ENCODE data around the gene KAZALD1. TPM values are rescaled to one million over a fixed set of nuclear protein-coding genes. Genes with fewer than 3 reads are reported as not detected.
A peak's percentile ranks its signal among the peaks of the same experiment; 100 is the strongest.

KAZALD1 gene
- total and polyA plus RNA-seq, 7 donors = 0.49 to 40.2 (median 3.9) TPM

DNA sequence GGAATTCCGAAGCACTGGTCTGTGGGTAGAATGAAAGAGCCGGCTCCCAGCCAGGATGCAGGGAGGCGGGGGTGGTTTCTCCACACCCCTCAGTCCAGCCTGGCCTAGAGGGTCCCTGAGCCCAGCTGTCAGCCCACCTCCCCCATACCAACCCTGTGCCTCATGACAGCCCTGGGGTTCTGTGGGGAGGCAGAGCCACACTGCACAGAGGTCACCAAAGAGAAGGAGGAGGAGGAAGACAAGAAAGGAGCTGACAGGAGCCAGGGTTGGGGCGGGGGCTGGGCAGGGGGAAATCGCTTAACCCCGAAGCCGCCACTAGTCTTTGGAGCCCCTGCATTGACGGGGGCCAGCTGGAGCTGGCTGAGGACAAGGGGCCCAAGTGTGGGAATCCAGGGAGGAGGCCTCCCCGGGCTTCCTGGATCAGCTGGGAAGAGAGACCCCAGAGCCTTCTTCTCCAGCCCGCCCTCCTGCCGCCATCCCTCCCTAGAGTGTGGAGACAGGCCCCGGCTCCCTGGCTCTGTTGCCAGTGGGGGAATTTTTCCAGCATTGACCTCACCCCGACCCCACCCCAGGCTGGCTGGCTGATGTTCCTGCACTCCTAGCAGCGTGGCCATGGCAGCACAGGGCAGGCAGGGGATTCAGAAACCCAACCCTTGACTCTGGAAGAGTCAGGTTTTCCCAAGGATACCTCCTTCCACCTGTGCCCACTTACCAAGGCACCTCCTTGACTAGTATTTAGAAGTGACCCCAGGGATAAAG, 32.5 kb downstream of the KAZALD1 start:
- TF ChIP-seq POLR2AphosphoS5 (IDR thresholded peaks at IDR 0.05) (no peak), EP300 (IDR thresholded peaks at IDR 0.05) (no peak)
- TF ChIP-seq, protein P1, sequence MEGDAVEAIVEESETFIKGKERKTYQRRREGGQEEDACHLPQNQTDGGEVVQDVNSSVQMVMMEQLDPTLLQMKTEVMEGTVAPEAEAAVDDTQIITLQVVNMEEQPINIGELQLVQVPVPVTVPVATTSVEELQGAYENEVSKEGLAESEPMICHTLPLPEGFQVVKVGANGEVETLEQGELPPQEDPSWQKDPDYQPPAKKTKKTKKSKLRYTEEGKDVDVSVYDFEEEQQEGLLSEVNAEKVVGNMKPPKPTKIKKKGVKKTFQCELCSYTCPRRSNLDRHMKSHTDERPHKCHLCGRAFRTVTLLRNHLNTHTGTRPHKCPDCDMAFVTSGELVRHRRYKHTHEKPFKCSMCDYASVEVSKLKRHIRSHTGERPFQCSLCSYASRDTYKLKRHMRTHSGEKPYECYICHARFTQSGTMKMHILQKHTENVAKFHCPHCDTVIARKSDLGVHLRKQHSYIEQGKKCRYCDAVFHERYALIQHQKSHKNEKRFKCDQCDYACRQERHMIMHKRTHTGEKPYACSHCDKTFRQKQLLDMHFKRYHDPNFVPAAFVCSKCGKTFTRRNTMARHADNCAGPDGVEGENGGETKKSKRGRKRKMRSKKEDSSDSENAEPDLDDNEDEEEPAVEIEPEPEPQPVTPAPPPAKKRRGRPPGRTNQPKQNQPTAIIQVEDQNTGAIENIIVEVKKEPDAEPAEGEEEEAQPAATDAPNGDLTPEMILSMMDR (IDR thresholded peaks at IDR 0.05) = no peak
- Histone ChIP-seq H3K27ac (no peak overlapping the region), H3K36me3 (no peaks in the 10 kb centered on the region), H3K9me3 (no peaks in the 10 kb centered on the region), H3K4me1 (no peaks in the 10 kb centered on the region), H3K27me3 (peaks cover 3 to 94% (median 49%) of the 10 kb centered on the region in 3 donors), H3K4me3 (no peak overlapping the region)
- no peak for DNase-seq
- WGBS, 2 donors = 65 to 82% methylated on average over 14 of the region's 14 CpGs
- intact Hi-C loops (cut with DNase I) = no loop called here

DNA sequence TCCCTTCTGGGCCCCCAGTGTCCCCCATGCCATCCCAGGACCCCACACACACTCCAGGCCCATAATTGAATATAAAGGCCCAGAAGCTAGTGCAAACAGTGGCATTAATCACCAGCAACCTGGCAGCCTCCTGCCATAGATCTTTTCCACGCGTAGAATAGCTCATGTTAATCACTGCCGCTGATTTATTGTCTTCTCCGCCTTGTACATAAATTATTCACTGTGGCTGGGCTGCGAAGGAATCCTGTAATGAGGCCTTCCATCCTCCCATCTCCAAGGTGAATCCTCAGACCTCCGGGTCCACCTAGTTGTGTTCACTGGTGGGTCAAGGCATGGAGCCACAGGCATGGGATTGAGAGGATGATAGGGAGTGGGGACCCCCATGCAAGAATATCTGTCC, 33.2 kb downstream of the KAZALD1 start:
- Histone ChIP-seq H3K4me1 (no peaks in the 10 kb centered on the region), H3K4me3 (no peak overlapping the region), H3K36me3 (no peaks in the 10 kb centered on the region), H3K27me3 (peaks cover 3 to 94% (median 51%) of the 10 kb centered on the region in 3 donors), H3K27ac (no peak overlapping the region), H3K9me3 (no peaks in the 10 kb centered on the region)
- WGBS, 2 donors = 62 to 75% methylated on average over 6 of the region's 6 CpGs
- TF ChIP-seq, protein P1 (IDR thresholded peaks at IDR 0.05) = no peak
- TF ChIP-seq POLR2AphosphoS5 (IDR thresholded peaks at IDR 0.05) = no peak
- TF ChIP-seq POLR2A (IDR thresholded peaks at IDR 0.05) = no peak
- no peak for TF ChIP-seq EP300 (IDR thresholded peaks at IDR 0.05)
- DNase-seq = no peak
- intact Hi-C loops (cut with DNase I) = loop anchor here (1.0 kb wide), 1 partner anchor 47 kb away; no protein-coding TSS in a partner anchor

DNA sequence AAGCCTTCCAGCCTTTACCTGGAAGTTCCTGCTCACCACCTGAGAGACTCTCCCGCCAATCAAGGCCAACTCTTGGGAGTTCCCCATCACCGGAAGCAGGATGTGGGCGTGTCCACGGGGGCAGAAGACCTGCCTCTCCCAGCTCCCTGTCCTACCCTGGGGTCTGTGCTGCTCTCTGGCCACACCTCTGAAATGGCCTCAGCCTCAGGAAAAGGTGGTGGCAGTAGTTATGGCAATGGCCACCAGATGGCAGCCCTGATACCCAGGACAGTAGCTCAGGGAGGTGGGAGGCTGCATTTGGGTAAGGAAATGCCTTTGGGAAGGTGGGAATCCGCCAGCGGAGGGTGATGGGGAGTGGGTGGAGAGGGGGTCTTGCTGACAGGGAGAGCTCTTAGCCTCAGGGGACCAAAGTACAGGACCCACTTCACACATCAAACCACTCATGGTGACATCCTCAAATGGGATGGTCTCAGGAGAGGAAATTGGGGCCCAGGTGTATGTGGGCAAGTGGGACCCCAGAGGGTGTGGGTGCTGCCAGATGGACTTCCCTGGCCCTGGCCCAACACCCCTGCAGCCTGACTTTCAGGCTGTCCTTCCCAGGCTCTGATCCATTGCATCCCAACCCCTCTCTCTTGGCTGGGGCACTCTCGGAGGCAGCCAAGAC, 33.9 kb downstream of the KAZALD1 start:
- no peak for TF ChIP-seq POLR2A (IDR thresholded peaks at IDR 0.05)
- TF ChIP-seq, protein P1 (IDR thresholded peaks at IDR 0.05) = peak; percentile 44 to 80 (median 76)
- no peak overlapping the region for H3K27ac ChIP-seq
- H3K36me3 ChIP-seq = no peaks in the 10 kb centered on the region
- intact Hi-C loops (cut with DNase I) = loop anchor here (1.0 kb wide), 1 partner anchor 47 kb away; no protein-coding TSS in a partner anchor
- H3K27me3 ChIP-seq = peaks cover 3 to 91% (median 53%) of the 10 kb centered on the region in 3 donors
- DNase-seq = no peak
- H3K4me1 ChIP-seq = no peaks in the 10 kb centered on the region
- H3K9me3 ChIP-seq = no peaks in the 10 kb centered on the region
- 14 to 18% methylated on average over 7 of the region's 7 CpGs for WGBS, 2 donors
- H3K4me3 ChIP-seq = no peak overlapping the region

DNA sequence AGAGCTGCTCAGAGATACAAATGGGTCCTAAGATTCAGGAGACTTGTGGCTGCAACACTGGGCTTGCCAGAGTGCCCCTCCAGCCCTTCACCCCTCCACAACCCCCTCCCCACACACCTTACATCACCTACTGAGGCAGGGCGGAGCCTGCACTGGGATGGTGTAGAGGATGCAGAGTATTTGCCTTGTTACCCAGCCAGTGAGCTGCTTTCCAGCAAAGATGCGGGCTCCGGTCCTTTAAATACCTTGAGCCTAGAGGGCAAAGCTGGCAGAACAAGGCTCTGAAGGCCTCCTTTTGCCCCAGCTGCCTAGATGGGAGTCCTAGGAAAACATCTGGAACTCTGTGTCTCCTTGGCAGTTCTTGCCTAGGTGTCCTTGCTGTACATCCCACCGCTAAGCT, 34.6 kb downstream of the KAZALD1 start:
- Histone ChIP-seq H3K4me3 (no peak overlapping the region), H3K9me3 (no peaks in the 10 kb centered on the region), H3K4me1 (no peaks in the 10 kb centered on the region), H3K27ac (no peak overlapping the region), H3K36me3 (no peaks in the 10 kb centered on the region), H3K27me3 (peaks cover 3 to 88% (median 53%) of the 10 kb centered on the region in 3 donors)
- WGBS, 2 donors = 89 to 92% methylated on average over 4 of the region's 4 CpGs
- TF ChIP-seq EP300 (IDR thresholded peaks at IDR 0.05) (no peak), POLR2AphosphoS5 (IDR thresholded peaks at IDR 0.05) (no peak)
- TF ChIP-seq, protein P1 (IDR thresholded peaks at IDR 0.05) = no peak
- no peak for DNase-seq
- intact Hi-C loops (cut with DNase I) = no loop called here

All from sigmoid colon (tissue), 7 donors.